NOMO-1 treated with dmso at 0.1 percent for 144 hours (cell line): ENCODE results near the gene CNNM3.

Experiments
- DNase-seq: peaks from one replicate; lab custom pipeline; 2025; ENCODE audit not compliant: unreplicated experiment; lab: John Stamatoyannopoulos, UW

Gene CNNM3

DNA sequence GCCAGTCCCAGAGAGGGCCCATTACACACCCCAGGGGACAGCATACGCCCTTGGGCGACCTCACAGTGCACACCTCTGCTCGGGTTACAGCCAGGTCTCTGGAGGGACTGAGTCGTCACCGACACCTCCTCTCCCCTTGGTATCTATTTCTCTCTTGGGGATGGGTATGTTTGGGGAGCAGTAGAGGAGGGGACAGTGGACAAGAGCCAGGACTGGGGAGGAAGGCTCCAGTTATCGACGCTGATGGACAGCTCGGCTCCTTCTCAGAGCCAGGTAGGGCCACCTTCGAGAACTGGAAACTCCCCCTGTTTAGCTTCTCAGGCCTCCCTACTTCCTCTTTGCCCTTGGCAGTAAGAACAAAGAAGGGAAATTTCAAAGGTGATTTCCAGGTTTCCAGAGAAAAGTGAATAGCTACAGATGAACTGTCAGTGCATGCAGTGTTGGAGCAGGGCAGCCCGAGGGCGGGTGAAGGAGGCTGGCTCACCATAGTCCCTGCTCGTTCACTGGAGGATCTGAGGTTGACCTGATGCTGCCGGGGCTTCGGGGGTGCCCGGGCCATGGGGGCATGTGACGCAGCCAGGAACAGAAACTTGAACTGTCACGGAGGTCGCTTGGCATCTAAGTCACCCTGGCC, 58.2 kb downstream of the CNNM3 start:
- peak; percentile 27 for DNase-seq

DNA sequence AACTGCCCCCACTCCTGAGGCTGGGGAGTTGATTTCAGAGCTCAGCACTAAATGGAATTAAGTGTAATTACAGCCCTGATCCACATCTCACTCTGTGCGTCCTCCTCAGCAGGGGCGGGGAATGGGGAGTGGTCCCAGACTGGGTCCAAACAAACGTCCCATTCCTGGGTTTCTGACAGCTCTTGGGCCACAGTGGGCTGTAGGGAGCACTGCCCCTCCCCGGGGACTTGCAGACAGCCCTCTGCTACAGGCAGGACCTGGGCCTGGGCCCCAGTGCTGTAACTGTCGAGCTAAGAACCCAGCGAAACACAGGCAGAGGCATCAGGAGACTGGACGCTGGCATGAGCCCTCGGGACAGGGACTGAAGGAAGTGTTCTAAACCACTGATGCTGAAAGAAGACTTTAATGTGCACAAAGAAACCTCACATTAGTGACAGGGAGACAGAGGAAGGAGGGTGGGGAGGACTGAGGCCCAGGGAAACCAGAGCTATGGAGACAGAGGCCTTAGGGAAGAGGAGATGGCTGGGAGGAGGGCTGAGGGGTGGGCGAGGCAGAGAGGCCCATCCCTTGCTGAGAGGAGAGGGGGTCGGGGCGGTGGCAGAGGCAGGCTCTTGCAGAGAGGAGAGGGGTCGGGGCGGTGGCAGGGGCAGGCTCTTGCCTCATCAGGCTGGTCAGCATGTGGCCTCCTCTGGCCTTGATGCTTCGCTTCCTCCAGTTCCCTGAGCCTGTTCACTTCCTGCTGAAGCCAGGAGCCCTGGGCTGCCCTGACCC, 59.6 kb downstream of the CNNM3 start:
- DNase-seq, result no peak

DNA sequence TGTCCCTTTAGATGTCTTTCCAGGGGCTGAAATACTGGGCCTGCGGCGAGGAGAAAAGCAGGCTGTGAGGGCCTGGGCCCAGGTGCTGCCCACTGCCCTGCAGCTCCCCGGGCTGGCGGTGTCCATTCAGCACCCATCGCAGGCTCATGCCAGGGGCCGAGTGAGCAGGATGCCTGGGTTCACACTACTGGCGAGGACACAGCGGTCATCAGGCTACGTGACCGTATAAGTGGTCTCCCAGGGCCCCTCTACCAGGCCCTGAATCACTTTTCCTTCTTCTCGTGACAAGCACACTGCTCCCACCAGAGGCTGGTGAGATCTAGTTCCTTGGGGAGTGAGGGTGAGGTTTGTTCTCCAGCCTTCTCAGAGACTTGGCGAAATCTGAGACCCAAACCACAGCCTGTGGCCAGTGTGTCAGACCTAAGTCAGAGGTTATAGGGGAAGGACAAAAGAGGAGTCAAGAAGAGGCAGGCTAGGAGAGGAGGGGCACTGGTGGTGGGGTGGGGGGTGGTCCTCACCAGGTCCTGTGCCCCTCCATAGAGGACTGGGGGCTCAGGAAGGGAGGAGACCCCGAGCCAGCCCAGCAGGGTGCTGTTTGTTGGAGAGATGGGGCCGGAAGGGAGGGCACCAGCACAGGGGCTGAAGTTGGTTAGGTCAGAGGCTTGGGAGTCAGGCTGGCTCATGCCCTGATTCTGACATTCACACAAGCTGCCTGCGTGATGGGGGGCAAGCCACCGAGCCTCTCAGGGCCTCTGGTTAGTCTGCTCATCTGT, 60.4 kb downstream of the CNNM3 start:
- DNase-seq, result no peak

DNA sequence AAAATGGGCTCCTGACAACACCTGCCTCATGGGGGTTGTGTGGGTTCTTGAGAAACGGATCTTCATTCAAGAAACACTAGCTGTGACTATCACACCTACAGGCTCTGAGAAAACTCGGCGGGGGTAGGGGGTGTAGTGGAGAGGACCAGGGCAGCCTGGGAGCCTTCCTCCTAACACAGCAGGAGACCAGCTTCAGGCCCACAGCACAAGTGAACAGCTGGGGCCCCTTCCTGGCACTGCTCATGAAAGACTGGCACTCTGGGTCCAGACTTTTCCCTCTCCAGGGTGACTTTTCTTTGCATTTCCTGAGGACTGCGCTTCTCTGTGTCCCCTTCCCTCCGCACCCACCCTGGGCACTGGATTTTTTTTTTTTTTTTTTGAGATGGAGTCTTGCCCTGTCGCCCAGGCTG, 61.0 kb downstream of the CNNM3 start:
- no peak for DNase-seq

DNA sequence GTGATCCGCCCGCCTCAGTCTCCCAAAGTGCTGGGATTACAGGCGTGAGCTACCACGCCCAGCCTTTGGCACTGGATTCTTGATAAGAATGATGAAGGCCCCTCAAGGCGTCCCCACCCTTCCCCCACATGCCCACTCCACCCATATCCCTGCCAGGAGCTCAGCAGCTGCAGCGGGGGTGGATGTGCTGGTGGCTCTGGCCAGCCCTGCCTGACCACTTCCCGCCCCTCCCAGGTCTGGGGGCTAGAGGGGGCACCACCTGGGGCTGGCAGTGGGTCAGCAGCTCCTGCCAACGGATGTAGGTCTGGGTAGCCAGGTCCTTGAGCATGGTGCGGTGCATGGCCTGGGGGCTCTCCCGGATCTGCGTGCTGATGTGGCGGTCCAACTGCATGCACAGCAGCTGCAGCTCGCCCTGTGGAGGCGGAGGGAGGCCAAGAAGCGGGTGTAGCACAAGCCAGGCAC, 61.6 kb downstream of the CNNM3 start:
- DNase-seq, result no peak

DNA sequence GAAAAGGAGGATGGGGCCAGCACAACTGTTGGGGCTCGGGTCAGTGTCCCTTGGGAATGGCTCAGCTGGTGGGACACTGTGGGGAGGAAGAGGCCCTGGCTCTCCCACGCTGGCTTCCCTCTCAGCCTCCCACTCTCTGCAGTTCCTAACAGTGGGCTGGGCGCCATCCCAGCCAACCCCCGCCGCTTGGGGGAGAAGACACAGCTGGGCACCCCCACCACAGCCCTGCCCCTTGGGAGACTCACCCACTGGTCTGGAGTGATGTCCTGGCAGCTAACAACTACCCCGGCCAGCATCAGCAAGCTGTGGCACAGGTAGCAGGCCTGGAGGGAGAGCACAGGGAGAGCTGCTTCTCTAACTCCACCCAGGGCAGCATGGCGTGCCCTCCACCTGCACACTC, 62.1 kb downstream of the CNNM3 start:
- no peak for DNase-seq

DNA sequence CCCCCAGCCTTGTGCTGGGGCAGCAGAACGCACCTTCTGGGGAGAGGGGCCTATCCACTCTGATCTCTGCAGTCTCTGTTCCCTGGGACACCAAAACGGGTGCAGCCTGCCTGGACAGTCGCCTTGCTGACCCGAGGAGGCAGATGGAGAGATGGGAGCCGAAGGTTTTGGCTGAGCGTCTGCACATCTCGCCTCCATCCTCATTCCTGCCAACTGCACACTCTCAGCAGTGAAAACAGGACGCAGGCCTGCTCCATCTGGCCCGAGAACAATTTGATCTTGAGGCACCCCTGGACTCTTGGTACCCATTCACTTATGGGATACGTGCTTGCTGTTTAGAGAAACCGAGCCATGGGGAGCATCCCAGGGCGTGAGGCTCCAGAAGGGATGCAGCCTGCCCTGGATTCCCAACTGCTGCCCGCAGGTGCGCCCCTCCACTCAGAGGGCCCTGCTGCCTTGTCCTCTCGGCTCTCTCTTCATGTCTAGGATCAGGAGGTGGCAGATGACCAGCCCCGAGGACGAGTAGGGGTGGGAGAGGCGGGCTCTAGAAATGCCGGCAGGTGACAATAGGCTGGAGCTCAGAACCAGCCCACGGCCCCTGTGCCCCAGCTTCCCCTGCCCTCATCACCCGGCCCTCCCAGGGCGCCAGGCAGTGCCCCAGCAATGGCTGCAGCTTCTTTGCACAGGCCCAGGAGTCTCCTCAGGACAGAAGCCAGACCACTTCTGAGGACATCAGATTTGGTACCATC, 62.9 kb downstream of the CNNM3 start:
- DNase-seq, result no peak

DNA sequence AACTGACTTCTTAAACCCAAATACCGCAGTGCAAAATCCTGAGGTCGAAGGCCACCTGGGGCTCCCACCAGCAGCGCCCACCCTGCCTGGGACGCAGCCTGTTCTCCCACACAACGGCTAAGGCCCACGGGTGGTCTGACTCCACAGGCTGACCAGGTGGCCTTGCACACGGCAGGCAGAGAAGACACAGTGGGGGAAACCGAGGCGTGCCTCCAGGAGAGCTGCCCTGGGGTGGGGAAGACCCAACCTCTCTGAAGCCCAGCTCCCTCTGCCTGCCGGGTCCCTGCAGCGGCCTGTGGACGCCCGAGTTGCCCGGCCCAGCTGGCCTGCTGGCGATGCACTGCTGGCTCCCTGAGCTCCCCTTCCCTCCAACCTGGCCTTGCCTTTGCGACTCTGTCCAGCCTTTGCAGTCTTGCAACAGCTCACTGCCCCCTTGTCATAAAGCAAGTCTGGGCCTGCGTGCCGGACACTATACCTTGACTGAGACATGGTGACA, 63.5 kb downstream of the CNNM3 start:
- no peak for DNase-seq

DNA sequence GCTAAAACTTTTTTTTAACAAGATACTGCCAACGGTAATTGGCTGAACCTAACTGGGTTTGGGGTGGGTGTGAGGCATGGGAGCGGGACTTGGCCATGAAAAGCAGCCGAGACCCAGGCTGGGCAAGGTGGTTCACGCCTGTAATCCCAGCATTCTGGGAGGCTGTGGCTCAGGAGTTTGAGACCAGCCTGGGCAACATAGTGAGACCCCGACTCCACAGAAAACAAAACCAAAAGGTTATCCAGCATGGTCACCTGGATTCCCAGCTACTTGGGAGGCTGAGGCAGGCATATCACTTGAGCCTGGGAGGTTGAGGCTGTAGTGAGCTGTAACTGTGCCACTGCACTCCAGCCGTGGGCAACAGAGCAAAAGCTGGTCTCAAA, 64.8 kb downstream of the CNNM3 start:
- DNase-seq, result no peak

DNA sequence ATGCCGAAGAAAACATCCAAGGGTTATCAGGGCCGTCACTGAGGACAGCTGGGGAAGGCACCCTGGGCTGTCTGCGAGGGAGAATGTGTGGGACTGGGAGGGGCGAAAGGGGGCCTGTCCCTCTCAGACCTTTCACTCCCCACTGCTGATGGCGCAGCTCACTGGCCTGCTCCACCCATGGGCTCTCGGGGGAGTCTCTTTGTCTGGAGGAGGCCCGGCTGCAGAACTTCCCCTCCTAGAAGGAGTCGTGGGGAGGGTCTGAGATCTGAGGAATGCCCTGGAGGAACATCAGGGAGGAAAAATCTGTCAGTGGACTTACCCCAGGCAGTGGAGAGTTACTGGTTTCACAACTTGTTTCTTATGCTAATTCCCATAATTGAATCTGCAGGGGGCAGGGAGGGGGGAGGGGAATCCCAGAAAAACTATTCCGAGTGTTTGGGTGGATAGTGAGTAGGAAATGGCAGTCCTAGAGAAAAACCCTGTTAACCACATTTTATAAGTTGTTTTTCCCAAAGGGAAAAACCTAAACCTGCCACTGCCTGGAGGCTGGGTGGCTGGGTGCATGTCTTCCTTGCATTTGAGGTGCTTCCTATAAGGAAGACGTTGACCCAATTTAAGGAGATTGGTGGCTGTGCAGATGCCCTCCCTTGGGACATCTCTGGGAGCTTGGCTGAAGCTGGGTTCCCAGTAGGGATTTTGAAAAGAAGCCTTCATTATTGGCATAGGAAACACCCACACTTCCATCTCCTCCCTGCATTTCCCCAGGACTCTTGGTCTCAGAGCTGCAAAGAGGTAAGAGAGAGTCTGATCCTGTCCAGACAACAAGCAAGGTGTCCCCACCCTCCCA, 65.5 kb downstream of the CNNM3 start:
- DNase-seq, result no peak

DNA sequence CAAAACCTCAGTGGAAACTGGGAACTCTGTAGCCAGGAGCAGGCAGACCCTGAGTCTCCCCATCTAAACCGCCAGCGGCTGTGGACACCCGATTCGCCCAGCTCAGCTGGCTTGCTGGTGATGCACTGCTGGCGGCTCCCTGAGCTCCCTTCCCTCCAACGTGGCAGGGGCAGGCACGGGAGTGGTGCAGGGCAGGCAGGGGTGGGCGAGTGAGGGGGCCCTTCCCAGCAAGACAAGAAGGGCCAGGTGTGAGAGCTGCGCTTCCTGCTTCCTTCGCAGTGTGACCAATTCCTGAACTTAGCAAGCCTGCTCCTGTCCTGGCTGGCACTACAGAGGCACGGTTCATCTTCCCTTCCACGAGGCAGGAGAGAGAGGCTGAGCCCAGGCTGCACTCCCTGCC, 66.2 kb downstream of the CNNM3 start:
- DNase-seq, result no peak

DNA sequence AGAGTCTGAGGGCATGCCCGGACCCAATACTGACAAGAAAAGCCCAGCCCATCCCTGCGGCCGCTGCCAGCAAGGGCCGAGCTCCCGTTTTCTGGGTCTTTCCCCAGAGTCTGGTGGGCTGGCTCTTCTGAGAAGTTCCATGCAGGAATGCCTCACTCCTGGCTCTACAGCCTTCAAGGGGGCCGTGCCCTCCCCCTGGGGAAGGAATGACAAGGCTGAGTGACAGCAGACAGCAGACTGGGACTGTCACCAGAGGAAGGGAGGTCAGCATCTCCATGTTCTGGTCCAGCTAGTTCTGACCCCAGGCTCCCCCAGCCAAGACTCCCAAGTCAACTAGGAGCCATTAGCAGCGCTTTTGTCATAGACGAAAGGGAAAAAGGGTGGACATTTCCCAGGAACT, 66.8 kb downstream of the CNNM3 start:
- no peak for DNase-seq

DNA sequence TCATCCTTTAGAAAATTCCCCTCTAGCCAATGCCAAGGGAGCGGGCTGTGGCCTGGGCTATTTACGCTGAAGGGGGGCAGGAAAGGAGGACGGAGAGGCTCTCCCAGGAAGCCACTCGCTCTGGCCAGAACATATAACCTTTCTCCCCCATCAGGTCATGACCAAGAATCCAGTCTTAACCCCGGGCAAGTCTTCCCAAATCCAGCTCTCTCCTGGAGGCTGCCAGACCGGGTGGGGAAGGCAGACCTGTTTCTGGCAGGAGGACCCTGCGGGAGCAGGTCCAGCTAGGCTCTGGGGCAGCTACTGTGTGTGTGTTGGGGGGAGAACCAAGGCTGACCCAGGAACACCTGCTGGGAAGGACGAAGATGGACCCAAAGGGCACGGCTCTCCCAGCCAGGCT, 67.2 kb downstream of the CNNM3 start:
- no peak for DNase-seq
